ENCODE measurements around the gene GADD45G.

The GADD45G gene

DNA sequence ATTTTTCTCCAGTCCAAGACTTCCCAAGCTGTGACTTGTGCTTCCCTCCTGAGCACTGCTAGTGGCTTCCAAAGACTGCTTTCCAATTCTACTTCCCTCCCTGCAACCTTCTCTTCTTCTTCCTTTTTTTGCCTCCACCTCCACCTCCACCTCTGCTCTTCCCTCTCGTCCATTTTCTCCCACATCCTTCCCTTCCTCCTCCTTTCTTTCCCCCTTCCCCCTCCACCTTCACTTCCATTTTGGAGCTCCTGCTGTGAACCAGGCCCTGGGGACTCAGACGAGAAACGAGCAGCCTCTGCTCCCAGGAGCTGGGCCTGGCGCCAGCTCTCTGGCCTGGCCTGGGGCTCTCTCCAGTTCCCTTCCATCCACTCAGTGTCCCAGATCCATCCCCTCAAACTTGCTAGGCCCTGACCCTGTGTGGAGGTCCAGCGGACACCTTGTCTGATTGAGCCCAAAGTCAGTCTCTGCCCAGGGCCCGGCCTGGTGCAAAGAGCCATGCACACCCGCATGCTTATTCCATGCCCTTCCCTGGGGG, 5.6 kb downstream of the GADD45G start:
- no peak for DNase-seq

DNA sequence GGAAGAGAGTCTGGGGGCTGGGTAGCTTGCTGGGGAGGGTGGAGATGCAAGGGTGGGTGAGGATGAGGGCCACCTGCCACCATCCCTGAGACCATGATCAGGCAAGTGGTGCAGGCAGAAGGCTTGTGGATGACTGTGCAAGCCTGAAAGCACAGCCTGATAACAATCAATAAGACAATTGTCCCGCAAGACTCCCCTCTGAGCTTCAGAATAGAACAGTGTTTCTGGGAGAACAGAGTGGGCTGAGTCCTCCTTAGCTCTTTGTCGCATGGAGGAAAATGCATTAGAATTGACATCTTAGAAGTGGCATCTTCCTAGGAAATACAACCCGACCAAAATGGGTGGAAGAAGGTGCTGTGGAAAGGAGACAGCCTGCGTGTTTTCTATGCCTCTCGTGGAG, 6.6 kb downstream of the GADD45G start:
- no peak for DNase-seq

DNA sequence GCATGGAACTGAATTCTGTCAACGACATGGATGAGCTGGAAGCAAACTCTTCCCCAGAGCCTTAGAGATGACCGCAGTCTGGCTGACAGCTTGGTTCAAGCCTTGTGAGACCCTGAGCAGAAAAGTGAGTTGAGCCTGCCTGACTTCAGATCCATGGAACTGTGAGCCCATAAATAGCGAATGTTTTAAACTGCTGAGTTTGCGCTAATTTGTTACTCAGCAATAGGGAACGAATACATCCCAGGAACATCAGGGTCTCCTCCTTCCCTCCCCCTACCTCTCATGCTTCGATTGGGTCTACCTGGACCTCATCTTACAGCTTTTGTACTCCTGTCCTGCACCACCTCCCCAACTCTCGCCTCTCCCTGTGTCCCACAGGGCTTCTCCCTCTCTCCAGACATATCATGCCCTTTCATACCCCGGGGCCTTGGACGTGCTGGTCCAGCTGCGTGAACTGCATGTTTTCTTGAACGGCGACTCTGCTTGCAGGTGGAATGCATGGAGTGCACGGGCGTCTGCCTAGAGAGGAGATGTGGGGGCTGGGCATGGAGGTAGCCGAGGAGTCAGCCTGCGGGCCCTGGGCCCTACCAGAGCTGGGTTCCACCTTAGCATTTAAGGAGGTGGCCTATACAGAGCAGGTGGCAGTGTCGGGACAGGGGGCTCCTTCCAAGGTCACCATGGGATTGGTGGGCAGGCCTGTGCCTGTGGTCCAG, 7.9 kb downstream of the GADD45G start:
- DNase-seq: no peak

DNA sequence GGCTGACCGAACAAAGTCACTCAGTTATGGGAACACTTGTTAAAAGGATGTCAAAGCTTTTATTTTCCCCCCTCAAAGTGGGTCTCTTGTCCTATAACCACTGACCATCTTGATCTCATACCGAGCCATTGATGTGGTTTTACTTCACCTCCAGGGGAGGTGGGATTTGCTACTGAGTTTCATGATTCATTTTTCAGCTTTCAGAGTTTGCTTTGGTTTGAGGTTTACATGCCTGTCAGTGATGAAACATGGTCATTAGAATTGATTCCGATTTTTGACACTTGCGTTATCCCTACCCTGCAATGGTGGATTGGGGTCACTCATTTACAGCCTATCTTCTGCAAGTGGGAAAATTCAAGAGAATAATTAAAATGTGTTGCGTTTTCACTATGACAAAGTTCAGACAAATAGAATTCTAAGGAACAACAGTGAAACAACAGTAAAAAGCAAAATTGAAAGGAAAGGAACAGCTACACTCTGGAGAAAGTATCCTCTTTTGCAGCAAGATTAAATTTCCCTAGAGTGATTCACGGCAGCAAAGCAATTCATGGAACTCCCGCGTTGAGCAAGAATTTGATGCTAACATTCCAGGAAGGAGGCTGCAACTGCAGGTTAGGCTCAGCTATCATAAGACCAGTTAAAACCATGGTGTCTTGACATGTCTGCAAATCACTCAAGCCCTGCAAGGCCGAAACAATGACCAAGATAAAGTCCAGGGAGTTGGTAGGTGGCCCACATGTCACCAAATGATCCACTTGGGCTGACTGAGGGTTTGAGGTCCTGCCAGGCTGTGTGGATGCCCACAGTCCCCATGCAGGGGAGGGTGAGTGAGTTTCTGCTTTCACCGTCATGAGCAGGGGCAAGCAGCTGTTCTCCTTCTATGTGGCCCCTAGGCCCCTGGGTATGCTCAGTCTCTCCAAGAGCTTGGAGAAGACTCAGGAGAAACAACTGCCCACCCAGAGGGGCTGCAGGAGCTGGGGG, 9.4 kb downstream of the GADD45G start:
- no peak for DNase-seq

DNA sequence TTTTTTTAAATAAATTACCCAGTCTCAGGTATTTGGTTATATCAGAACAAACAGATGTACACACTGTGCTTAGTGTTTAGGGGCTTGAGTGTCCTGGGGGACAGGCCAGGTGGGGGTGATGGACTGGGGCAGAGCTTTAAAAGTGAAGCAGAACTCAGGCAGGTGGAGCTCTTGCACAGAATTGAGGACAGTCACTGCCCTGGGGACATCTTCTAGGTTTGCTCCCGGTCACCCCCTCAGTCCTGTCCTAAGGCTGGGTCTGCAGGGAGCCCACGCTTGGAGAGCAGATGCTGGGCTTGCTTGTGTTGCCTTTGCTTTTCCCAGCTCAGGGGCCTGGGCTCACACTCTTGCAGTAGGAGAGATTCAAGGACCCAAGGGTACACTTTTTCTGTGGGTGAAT, 10.8 kb downstream of the GADD45G start:
- DNase-seq: no peak

DNA sequence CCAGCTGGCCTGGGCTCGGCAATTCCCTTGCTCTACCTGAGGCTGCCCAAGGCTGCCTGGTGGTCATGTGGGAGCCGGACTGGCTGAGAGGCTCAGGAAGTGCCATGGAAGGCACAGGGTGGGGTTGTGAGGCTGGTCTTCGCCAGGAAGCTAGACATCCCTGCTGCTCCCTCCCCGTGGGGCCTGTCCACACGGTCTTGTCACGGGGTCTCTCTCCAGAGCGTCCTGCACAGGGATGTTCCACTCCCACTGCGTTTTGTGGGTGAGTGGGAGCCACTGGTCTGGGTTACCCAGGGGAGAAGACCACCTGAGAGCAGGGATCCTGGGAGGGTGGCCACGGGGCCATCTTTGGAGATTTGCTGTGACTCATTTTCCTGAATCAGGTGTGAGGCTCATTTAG, 11.6 kb downstream of the GADD45G start:
- DNase-seq: no peak

DNA sequence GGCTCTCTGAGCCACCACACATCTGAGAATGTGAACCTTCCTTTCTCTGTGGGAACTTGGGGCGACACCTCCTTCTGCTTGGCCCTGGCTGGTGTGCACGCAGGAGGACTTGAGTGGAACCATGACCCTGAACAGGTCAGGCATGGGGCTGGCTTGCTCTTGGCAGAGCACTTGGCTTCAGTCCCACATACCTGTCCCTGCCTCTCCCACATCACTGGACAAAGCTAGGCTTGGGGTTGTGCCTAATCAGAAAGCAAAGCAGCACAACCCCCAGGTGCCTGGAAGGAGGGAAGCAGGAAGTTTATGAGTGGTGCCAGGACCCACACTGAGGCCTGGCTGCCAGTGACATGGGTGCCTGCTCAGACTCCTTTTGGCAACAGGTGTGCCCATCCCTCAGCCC, 13.2 kb downstream of the GADD45G start:
- no peak for DNase-seq

DNA sequence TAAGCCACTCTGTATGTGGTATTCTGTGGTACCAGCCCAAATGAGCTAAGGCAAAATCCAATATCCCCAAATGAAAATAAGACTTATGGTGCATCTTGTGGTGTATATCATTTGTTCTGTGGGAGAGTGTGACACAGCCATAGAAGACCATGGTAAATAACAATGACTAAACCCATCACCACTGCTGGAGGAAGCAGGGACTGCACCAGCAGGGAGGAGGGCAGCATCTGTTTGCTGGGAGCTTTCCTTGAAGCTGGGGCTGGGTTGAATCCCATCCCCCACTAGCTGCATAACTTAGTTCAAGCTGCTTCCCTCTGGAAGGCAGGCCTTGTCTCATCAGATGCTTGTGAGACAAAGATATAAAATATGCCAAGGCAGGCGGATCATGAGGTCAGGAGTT, 14.2 kb downstream of the GADD45G start:
- no peak for DNase-seq

DNA sequence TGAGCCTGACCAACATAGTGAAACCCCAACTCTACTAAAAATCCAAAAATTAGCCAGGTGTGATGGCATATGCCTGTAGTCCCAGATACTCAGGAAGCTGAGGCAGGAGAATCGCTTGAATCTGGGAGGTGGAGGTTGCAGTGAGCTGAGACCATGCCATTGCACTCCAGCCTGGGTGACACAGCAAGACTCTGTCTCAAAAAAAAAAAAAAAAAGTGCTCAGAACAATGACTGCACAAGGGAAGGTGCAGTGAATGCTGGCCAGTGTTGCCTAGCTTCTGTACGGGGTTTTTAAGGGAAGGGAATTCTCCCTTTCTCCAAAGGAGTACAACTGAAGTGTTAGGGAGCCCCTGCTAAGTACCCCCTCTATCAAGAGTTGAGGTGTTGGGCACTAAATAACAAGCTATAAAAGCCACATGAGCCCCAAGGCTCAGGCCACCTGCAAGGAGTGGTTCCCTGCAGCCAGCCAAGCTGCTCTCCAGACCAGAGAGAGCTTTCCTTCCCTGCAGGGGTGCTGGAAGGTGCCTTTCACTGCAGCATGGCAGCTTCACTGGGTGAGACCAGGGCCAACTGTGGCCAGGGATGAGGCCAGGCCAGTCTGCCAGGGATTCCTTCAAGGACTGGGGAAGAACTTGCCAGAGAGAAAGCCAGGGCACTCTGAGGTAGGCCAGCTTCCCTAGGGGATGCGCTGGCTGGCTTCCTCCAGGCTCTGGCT, 14.8 kb downstream of the GADD45G start:
- DNase-seq: no peak

DNA sequence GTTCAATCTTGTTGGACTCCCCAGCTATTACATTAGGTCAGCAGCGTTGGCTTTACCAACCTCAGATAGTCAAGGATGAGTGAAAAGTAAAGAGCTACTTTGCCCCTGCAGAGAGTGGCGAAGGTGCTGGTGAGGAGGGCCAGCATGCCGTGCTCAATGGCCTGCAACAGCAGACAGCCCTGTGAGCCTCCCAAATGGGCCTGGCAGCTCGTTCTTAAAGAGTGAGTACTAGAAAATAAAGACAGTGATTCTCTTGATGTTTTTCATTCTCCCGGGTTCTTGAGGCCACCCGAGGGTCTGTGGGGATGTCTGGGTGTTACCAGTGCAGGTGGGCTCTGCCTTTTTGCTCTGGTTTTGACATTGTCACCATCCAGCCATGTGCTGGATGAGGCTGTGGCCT, 16.2 kb downstream of the GADD45G start:
- DNase-seq: no peak

DNA sequence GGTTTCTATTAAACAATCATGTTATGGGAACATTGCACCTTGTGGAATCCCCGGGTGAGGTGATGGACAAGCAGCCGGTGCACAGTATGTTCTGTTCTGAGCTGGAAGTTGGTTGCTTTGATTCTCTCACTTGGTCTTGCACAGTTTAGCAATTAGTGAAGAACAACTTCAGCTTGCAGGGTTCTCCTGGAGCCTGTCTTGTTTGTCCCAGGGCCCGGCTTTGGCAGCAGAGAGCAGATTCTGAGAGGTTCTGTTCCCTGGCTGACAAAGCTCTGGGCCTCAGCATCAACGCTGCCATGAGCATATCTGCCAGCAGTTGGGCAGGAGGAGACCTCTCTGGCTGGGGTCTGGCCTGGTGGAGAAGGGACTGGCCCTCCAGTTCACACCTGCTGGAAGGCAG, 16.9 kb downstream of the GADD45G start:
- DNase-seq: no peak

DNA sequence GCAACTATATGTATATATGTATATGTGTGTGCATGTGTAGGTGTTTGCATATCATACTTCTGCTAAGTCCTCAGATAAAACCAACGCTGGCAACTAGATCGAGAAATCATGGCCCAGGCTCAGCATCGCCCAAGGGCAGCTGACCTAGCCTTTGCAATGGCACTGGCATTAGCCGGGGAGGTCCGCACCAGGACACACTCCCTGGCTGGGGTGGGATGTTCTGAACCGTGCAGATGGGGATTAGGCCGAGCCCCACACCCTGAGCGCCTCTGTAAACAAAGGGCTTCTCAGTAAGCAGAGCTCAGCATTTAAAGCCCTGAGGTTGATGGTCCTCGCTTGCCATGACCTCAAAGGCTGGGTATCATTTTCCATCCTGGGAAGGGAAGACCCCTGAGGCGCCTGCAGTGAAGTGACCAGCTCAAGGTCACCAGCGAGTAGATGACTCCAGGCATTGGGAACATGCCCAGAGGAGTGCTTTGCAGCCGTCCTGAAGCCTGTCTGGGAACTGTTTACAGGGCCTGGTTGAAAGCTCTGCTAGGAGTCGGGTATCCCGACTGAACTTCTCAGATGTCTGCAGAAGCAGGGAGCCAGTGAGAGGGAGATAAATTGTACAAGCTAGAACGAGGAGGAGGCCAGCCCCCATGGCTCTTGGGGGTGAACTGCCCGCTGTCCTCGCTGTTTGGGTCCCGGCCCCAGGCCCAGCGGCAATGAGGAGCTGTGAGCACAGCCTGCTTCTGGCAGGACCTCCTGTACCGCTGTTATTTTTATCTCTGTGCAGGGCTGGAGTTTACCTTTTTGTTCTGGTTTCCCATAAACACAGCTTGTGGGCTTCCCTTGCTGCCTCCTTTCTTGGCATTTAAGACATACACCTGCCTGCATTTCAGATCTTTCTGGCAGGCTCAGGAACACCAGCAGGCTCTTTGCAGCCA, 18.4 kb downstream of the GADD45G start:
- DNase-seq: no peak

DNA sequence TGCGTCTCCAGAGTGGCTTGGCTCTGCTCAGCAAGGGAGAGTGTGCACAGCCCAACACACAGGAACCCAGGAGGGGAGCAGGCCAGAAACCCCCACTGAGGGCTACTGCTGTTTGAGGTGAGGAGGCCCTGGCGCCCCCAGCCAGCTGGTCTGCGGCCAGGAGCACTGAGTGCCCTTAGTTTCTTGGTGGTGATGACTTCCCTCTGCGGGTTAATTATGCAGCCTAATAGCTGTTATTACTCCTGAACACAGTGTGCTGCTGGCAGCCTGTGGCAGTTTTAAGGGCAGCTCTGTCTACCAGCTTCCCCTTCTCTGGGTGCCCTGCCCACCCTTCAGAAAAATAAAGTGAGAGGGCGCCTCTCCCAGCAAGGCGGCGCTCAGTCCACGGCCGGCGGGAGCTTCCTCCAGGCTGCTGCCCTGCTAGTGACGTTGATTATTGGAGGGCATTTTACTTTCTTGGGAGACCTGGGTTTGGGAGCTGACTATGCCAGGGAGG, 19.2 kb downstream of the GADD45G start:
- no peak for DNase-seq

DNA sequence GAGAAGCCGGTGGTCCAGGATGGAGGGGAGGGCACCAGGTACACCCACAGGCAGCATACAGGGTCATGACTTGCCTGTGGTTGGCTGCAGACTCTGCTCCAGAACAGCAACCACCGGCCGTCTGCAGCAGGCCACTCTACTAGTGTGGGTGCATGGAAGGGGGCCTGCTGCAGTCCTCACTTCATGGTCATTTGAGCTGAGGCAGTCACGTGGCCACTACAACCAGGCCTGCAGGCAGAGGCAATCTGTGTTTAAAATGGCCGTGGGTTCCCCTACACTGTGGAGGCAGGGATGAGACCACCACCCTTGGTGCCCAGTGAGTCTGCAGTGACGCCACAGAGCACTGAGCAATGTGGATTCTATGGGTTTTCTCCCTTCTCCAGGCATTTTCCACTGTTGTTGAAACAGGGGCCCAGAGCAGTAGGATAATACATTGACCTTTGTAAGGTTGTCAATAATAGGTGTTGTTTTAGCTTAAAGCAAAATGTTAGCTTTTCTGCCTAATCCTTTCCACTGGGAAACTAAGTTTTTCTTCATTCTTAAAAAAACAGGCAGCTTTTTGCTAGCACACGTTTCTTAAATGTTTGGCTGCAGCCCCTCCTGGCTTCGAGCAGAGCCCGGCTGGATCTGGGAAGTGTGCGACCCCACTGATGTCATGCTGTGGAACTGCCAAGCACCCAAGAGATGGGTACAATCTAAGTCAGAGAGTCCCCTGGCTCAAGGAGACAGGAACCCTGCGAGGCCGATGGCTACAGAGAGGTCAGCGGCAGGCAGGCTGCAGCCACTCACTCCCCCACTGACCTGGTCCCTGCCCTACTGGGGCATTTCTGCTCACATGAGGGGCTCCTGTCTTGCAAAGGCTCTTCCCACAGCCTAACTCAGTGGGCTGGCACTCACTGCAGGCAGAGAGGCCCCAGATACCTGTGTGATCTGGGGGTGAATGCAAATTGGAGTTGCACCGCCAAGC, 21.2 kb downstream of the GADD45G start:
- no peak for DNase-seq

DNA sequence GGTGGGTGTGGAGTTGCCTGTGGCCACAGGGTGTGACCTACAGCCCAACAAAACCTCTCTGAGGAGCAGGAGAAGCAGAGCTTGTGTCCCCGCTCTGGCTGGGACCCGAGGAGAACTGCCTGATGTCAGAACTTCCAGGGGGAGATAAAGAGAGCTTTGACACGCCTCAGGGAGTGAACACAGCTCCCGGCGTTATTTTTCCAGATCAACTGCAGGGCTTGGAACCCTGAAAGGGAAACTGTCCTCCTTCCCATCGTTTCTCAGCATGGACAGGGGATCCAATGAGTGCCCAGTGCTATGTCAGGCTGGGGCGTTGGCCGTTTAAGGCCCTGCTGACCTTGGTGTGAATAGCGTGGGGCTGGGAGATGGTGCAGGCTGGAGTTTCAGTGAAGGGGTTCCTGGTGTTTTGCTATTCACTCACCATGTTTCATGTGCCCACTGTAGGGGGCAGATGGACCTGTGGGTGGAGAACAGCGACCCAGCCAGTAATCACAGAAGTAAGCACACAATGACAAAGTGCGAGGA, 22.0 kb downstream of the GADD45G start:
- no peak for DNase-seq

DNA sequence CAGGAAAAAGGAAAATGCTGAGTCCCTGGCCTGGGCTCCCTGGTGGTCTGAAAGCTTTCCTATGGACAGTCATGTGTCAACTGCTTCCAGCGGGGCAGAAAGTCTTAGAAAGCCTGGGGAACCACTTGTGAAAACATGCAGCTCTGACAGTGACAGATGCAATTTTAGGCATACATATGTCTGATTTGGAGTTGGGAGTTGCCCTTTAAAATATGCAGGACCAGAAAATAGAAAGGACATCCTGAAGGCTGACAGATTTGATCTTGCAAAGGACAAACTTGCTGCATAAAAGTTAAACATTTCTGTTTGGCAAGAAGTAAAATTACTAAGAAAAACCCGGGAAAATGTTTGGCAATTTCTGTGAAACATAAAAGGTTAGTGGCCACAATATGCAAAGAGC, 23.8 kb downstream of the GADD45G start:
- no peak for DNase-seq

DNA sequence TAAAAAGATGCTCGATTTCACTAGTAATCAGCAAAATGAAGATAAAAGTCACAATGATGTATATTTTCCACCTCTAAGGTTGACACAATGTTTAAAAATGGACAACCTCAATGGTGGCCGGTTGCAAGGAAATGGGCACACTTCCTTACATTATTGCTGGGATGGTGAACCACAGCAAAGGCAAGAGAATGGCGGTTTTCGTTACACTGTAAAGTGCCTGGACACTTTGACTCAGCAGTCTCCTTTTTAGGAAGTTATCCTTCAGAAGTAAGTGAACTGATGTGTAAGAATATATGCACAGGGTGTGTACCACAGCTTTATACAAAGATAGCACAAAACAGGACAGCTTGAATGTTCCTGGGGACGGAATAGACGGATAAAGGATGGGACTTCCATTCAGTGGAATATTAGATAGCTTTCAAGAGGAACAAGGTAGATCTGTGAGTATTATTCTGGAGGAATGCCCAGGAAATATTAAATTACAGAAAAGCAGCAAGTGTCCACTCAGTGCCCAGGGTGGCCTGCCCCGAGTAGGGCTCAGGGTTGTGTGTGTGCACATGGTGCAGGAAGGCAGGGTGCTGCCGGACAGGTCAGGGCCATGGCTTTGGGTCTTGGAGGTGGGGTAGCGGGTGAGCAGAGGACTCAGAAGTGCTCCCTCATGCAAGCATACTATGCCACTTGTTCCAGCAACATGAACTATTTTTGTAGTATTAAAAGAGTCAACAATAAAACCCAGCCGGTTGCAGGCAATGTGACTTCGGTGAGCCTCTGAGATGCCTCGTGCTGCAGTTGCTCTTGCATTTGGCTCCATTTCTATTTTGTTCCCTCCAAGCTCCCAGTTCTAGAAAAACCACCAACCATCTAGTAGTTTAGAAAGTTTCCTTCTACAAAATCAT, 24.5 kb downstream of the GADD45G start:
- no peak for DNase-seq

DNA sequence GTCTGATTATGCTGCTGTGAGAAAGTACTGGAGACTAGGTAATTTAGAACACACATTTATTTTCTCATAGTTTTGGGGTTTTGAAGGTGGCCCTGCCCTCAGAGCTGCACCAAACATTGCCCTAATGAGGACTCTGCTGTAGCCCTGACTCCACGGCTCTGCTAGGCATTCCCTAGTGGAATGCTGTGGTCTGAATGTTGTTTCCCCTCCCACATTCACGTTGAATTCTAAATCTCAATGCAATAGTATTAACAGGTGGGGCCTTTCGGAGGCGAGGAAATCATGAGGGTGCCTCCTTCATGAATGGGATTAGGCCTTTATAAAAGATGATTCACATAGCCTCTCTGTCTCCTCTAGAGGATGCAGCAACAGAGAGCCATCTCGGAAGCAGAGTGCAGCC, 25.7 kb downstream of the GADD45G start:
- DNase-seq: no peak

DNA sequence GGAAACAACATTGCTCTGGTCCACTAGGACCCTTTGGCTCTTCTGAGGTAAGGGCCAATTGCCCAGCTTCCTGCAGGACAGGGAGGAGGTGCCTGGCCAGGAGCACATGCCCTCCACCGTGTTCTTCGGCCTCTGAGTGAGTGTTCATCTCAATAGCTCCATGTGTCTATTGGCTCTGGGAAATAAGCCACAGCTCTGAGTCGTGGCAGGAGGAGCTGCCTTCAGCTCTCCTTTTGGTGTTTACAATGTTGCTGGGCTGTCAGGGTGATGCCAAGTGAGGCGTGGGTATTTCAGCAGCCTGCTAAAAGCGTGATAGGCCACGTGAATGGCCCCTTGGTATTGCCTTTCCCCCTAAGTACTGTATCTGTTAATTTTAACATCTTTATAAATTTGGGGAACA, 26.6 kb downstream of the GADD45G start:
- no peak for DNase-seq
